Keratinocyte (primary cell): ENCODE results near the gene RAB34. TPM values are rescaled to one million over a fixed set of nuclear protein-coding genes. Genes with fewer than 3 reads are reported as not detected.

Experiments used
- DNase-seq: peaks from one replicate; pipeline ENCODE4 v3.0.0-alpha.2; 2011; ENCODE audit warnings: low read depth, missing footprints, low spot score
- FAIRE-seq: peaks from 2 replicates; lab custom pipeline; 2011; peaks lifted over from hg19 to GRCh38; lab: Jason Lieb, UNC
- H2AFZ ChIP-seq: 2 replicates; pipeline ENCODE4 v1.6.0; 2012; ENCODE audit warnings: low read length, control low read depth, inconsistent platforms; ENCODE audit not compliant: control insufficient read depth
- H3K27ac ChIP-seq: 2 replicates; pipeline ENCODE4 v1.5.1; 2011; ENCODE audit warnings: low read length; ENCODE audit not compliant: control insufficient read depth, insufficient read depth
- H3K27me3 ChIP-seq: 3 replicates; pipeline ENCODE4 v1.6.0; 2011; ENCODE audit warnings: low read length; ENCODE audit not compliant: control insufficient read depth, insufficient read depth; ENCODE audit errors: extremely low read depth
- H3K36me3 ChIP-seq, 2 experiments: 2 replicates in 1 of 2; 3 replicates in 1 of 2; pipeline ENCODE4 v1.5.1; 2011; ENCODE audit warnings: low read length in 2 of 2, mild to moderate bottlenecking in 1 of 2; ENCODE audit not compliant: control insufficient read depth in 2 of 2, insufficient read depth in 2 of 2; ENCODE audit errors: extremely low read depth in 1 of 2
- H3K4me1 ChIP-seq: 3 replicates; pipeline ENCODE4 v1.5.1; 2011; ENCODE audit warnings: low read length; ENCODE audit not compliant: control insufficient read depth, insufficient read depth; ENCODE audit errors: extremely low read depth
- H3K4me2 ChIP-seq: 3 replicates; pipeline ENCODE4 v1.6.0; 2011; ENCODE audit warnings: low read depth, low read length; ENCODE audit not compliant: control insufficient read depth, insufficient read depth; ENCODE audit errors: extremely low read depth
- H3K4me3 ChIP-seq, 3 experiments: fragments of 200-600 bp in 1 of 3; sonication (generic) in 1 of 3; 2 replicates in 2 of 3; 3 replicates in 1 of 3; pipeline ENCODE4 v1.5.1; 2011 to 2016; ENCODE audit warnings: low read length in 3 of 3, mild to moderate bottlenecking in 3 of 3, control low read depth in 2 of 3, inconsistent platforms in 1 of 3, low read depth in 1 of 3, mixed read lengths in 1 of 3, mixed run types in 1 of 3, moderate library complexity in 1 of 3; ENCODE audit not compliant: control insufficient read depth in 2 of 3, insufficient read depth in 2 of 3; ENCODE audit errors: extremely low read depth in 1 of 3
- H3K79me2 ChIP-seq: 2 replicates; pipeline ENCODE4 v1.6.0; 2012; ENCODE audit warnings: low read length; ENCODE audit not compliant: control insufficient read depth, insufficient read depth
- H3K9ac ChIP-seq: 3 replicates; pipeline ENCODE4 v1.6.0; 2011; ENCODE audit warnings: low read length; ENCODE audit not compliant: control insufficient read depth, insufficient read depth; ENCODE audit errors: extremely low read depth
- H3K9me1 ChIP-seq: 3 replicates; pipeline ENCODE4 v1.6.0; 2011; ENCODE audit warnings: low read length; ENCODE audit not compliant: control insufficient read depth, insufficient read depth; ENCODE audit errors: extremely low read depth
- H3K9me3 ChIP-seq: 2 replicates; pipeline ENCODE4 v1.5.1; 2012; ENCODE audit warnings: low read depth, low read length; ENCODE audit not compliant: control insufficient read depth
- H4K20me1 ChIP-seq: 3 replicates; pipeline ENCODE4 v1.6.0; 2011; ENCODE audit warnings: low read length; ENCODE audit not compliant: control insufficient read depth, insufficient read depth; ENCODE audit errors: extremely low read depth
- CTCF ChIP-seq, 3 experiments: IDR thresholded peaks in 1 of 3; conservative IDR thresholded peaks in 1 of 3; optimal IDR thresholded peaks in 1 of 3; 2 replicates in 2 of 3; 3 replicates in 1 of 3; pipeline versions ENCODE3 to v1.5.1; 2011; ENCODE audit warnings: low read length in 3 of 3, mild to moderate bottlenecking in 3 of 3, moderate library complexity in 2 of 3, control low read depth in 1 of 3, inconsistent platforms in 1 of 3; ENCODE audit not compliant: insufficient read depth in 2 of 3; ENCODE audit errors: extremely low read depth in 1 of 3
- EZH2 ChIP-seq: IDR thresholded peaks from one replicate; pipeline ENCODE4 v1.6.1; 2012; ENCODE audit warnings: inconsistent platforms, mild to moderate bottlenecking, low read length, moderate library complexity
- dilution Hi-C: fragments of 300-500 bp; cut with MboI; formaldehyde crosslinking; loops from one replicate; pipeline ENCODE4 v1.7.0; 2020; ENCODE audit warnings: low sequenced_read_pairs; ENCODE audit not compliant: extremely low pct_ligation_motif_present
- polyA plus RNA-seq, 5 experiments: library from polyadenylated mRNA; depleted of rRNA in 3 of 5; stranded (reverse) in 3 of 5; stranded (forward) in 1 of 5; unstranded in 1 of 5; fragments of >200 nt; gene quantifications; 1 replicate in 1 of 5; 2 replicates in 3 of 5; 3 replicates in 1 of 5; pipeline versions ENCODE4 v1.2.1 to v1.2.3, GENCODE V29; 2011 to 2012; ENCODE audit warnings: missing spikeins in 2 of 5, low read depth in 1 of 5, low replicate concordance in 1 of 5

Gene RAB34
- polyA plus RNA-seq, 1 donor (not counting 4 experiments of a cell fraction or from before 2014, with no cell fraction given): 134 TPM

GRCh38 chr17:28747051-28747691, 29.5 kb upstream of the RAB34 start:
- H3K4me1 ChIP-seq: peaks cover 36% of the 10 kb centered on the region
- dilution Hi-C loops: no loop called here
- H3K9ac ChIP-seq: peak overlapping the region; percentile 96

GRCh38 chr17:28746611-28747050, 29.0 kb upstream of the RAB34 start:
- dilution Hi-C loops: no loop called here
- FAIRE-seq: no peak
- no peaks in the 10 kb centered on the region for H3K27me3 ChIP-seq
- H2AFZ ChIP-seq: no peak overlapping the region
- H3K4me3 ChIP-seq: peak overlapping the region; percentile 88 to 98 (median 89)
- TF ChIP-seq CTCF (optimal IDR thresholded peaks at IDR 0.05 in 1 of 3, IDR thresholded peaks at IDR 0.05 in 1 of 3, conservative IDR thresholded peaks at IDR 0.05 in 1 of 3; ENCODE audit: extremely low read depth in 1 of 3, insufficient read depth in 2 of 3, low read length in 3 of 3) (no peak), EZH2 (no peak)
- peak overlapping the region; percentile 91 for H3K27ac ChIP-seq
- no peaks in the 10 kb centered on the region for H3K9me3 ChIP-seq
- peak overlapping the region; percentile 96 for H3K9ac ChIP-seq
- peaks cover 64% of the 10 kb centered on the region for H3K79me2 ChIP-seq
- peak overlapping the region; percentile 87 for H3K4me2 ChIP-seq
- no peak for DNase-seq
- peaks cover 41% of the 10 kb centered on the region for H4K20me1 ChIP-seq
- peaks cover 36% of the 10 kb centered on the region for H3K4me1 ChIP-seq
- H3K9me1 ChIP-seq: peaks cover 7% of the 10 kb centered on the region
- peaks cover 38 to 48% of the 10 kb centered on the region in 2 experiments for H3K36me3 ChIP-seq

More at GRCh38 chr17:28747051-28747691, 29.5 kb upstream of the RAB34 start:
- Histone ChIP-seq H3K79me2 (peaks cover 64% of the 10 kb centered on the region), H3K27ac (peak overlapping the region; percentile 91), H3K9me3 (no peaks in the 10 kb centered on the region), H3K36me3 (peaks cover 39 to 49% of the 10 kb centered on the region in 2 experiments), H3K27me3 (no peaks in the 10 kb centered on the region), H2AFZ (no peak overlapping the region), H4K20me1 (peaks cover 42% of the 10 kb centered on the region), H3K4me3 (peak overlapping the region; percentile 88 to 98 (median 89)), H3K9me1 (peaks cover 7% of the 10 kb centered on the region), H3K4me2 (peak overlapping the region; percentile 87)
- TF ChIP-seq CTCF (optimal IDR thresholded peaks at IDR 0.05 in 1 of 3, IDR thresholded peaks at IDR 0.05 in 1 of 3, conservative IDR thresholded peaks at IDR 0.05 in 1 of 3; ENCODE audit: extremely low read depth in 1 of 3, insufficient read depth in 2 of 3, low read length in 3 of 3): no peak
- no peak for TF ChIP-seq EZH2
- DNase-seq (no peak), FAIRE-seq (no peak)
